Endothelial cell of umbilical vein (primary cell): ENCODE measurements around the gene RALGPS1. TPM values are rescaled to one million over a fixed set of nuclear protein-coding genes. Genes with fewer than 3 reads are reported as not detected.

ENCODE experiments used
- BruUV-seq: library from RNA; stranded (reverse); fragments of 400-500 nt; replicated peaks from 2 replicates; lab custom pipeline; 2021; lab: Mats Ljungman, UMichigan
- CTCF ChIA-PET: fragments of 300-600, 350-600 bp; sonication (Branson Sonifier 250); formaldehyde crosslinking; loops from one replicate; lab custom pipeline; 2021; ENCODE audit warnings: antibody characterized with exemption, inconsistent platforms; lab: Charles Lee
- POLR2A ChIA-PET: fragments of 300-600, 350-600 bp; sonication (Branson Sonifier 250); formaldehyde crosslinking; loops from one replicate; lab custom pipeline; 2021; ENCODE audit warnings: antibody characterized with exemption, inconsistent platforms; lab: Charles Lee
- DNase-seq: peaks from one replicate; pipeline ENCODE4 v3.0.0-alpha.2; 2011; ENCODE audit warnings: low read depth, low spot score
- FAIRE-seq: peaks from 2 replicates; lab custom pipeline; 2011; peaks lifted over from hg19 to GRCh38; lab: Jason Lieb, UNC
- H2AFZ ChIP-seq: 2 replicates; pipeline ENCODE4 v1.6.0; 2012; ENCODE audit warnings: low read depth, low read length, control low read depth, inconsistent platforms
- H3K27ac ChIP-seq: 2 replicates; pipeline ENCODE4 v1.5.1; 2011; ENCODE audit warnings: low read depth, mild to moderate bottlenecking, control low read depth, low read length, moderate library complexity; ENCODE audit not compliant: insufficient read depth
- H3K27me3 ChIP-seq, 2 experiments: 2 replicates each; pipeline versions ENCODE4 v1.6.0 to v1.6.1; 2011; ENCODE audit warnings: low read length in 2 of 2, mixed read lengths in 1 of 2; ENCODE audit not compliant: control insufficient read depth in 2 of 2, insufficient read depth in 2 of 2
- H3K36me3 ChIP-seq, 2 experiments: 2 replicates in 1 of 2; 3 replicates in 1 of 2; pipeline ENCODE4 v1.5.1; 2011; ENCODE audit warnings: low read length in 2 of 2, mild to moderate bottlenecking in 1 of 2, moderate library complexity in 1 of 2; ENCODE audit not compliant: control insufficient read depth in 2 of 2, insufficient read depth in 2 of 2; ENCODE audit errors: extremely low read depth in 1 of 2
- H3K4me1 ChIP-seq: 3 replicates; pipeline ENCODE4 v1.5.1; 2011; ENCODE audit warnings: mild to moderate bottlenecking, low read length; ENCODE audit not compliant: control insufficient read depth, insufficient read depth; ENCODE audit errors: extremely low read depth
- H3K4me2 ChIP-seq: 2 replicates; pipeline ENCODE4 v1.6.1; 2011; ENCODE audit warnings: low read length, control low read depth, mixed read lengths; ENCODE audit not compliant: insufficient read depth
- H3K4me3 ChIP-seq, 3 experiments: fragments of 200-600 bp in 1 of 3; sonication (generic), shearing (Covaris generic) in 1 of 3; replicated peaks in 1 of 3; 2 replicates each; pipeline ENCODE4 v1.5.1; 2011 to 2016; ENCODE audit warnings: control low read depth in 3 of 3, low read length in 3 of 3, mild to moderate bottlenecking in 2 of 3, inconsistent platforms in 1 of 3, low read depth in 1 of 3, moderate library complexity in 1 of 3; ENCODE audit not compliant: insufficient read depth in 1 of 3
- H3K79me2 ChIP-seq: 2 replicates; pipeline ENCODE4 v1.6.0; 2012; ENCODE audit warnings: low read length, inconsistent platforms; ENCODE audit not compliant: control insufficient read depth, insufficient read depth
- H3K9ac ChIP-seq: replicated peaks from 2 replicates; pipeline ENCODE3; 2011; ENCODE audit warnings: low read length, control low read depth; ENCODE audit not compliant: insufficient read depth; ENCODE audit errors: extremely low read depth
- H3K9me1 ChIP-seq: replicated peaks from 3 replicates; pipeline ENCODE4 v1.6.0; 2011; ENCODE audit warnings: mild to moderate bottlenecking, low read length; ENCODE audit not compliant: control insufficient read depth, insufficient read depth; ENCODE audit errors: extremely low read depth
- H3K9me3 ChIP-seq: replicated peaks from 2 replicates; pipeline ENCODE4 v1.5.1; 2012; ENCODE audit warnings: low read length, inconsistent platforms; ENCODE audit not compliant: control insufficient read depth, insufficient read depth
- H4K20me1 ChIP-seq: replicated peaks from 2 replicates; pipeline ENCODE3; 2011; ENCODE audit warnings: mild to moderate bottlenecking, low read length; ENCODE audit not compliant: control insufficient read depth, insufficient read depth; ENCODE audit errors: extremely low read depth
- EZH2 ChIP-seq: IDR thresholded peaks from 2 replicates; pipeline ENCODE4 v1.6.1; 2012; ENCODE audit warnings: borderline replicate concordance, low read depth, mild to moderate bottlenecking, moderate library complexity, low read length, inconsistent platforms; ENCODE audit not compliant: severe bottlenecking
- FOS ChIP-seq: IDR thresholded peaks from 2 replicates; pipeline ENCODE4 v1.6.1; 2011; ENCODE audit warnings: mild to moderate bottlenecking, low read length, moderate library complexity, borderline replicate concordance; ENCODE audit not compliant: insufficient read depth
- GATA2 ChIP-seq: IDR thresholded peaks from 2 replicates; pipeline ENCODE4 v1.7.0; 2011; ENCODE audit warnings: low read depth, mild to moderate bottlenecking, moderate library complexity, mixed read lengths, low read length; ENCODE audit not compliant: insufficient read length, insufficient read depth
- JUN ChIP-seq: IDR thresholded peaks from 2 replicates; pipeline ENCODE4 v1.6.1; 2011; ENCODE audit warnings: borderline replicate concordance, low read depth; ENCODE audit not compliant: insufficient read length, insufficient read depth
- MYC ChIP-seq: IDR thresholded peaks from one replicate; pipeline ENCODE4 v1.6.1; 2011; ENCODE audit warnings: mild to moderate bottlenecking, low read depth, low read length
- POLR2A ChIP-seq: IDR thresholded peaks from 2 replicates; pipeline ENCODE4 v1.6.1; 2012; ENCODE audit warnings: low read depth, mild to moderate bottlenecking, control low read depth, low read length
- POLR2AphosphoS5 ChIP-seq: IDR thresholded peaks from 2 replicates; pipeline ENCODE4 v1.6.1; 2012; ENCODE audit warnings: low read depth, mild to moderate bottlenecking, control low read depth, low read length, moderate library complexity; ENCODE audit not compliant: insufficient read depth
- dilution Hi-C: fragments of 300-500 bp; cut with MboI; formaldehyde crosslinking; loops from one replicate; pipeline ENCODE4 v1.15.0; 2019; ENCODE audit warnings: low sequenced_read_pairs; ENCODE audit not compliant: extremely low pct_ligation_motif_present
- intact Hi-C: fragments of 100-400 bp; cut with micrococcal nuclease; formaldehyde crosslinking; loops from one replicate; pipeline ENCODE4 v1.10.0; 2022
- polyA plus RNA-seq, 4 experiments: library from polyadenylated mRNA; depleted of rRNA in 3 of 4; stranded (reverse) in 3 of 4; unstranded in 1 of 4; fragments of >200 nt; gene quantifications; 2 replicates each; pipeline versions ENCODE4 v1.2.1 to v1.2.3, GENCODE V29; 2011 to 2012; ENCODE audit warnings: missing spikeins in 1 of 4
- total RNA-seq: library from RNA; stranded (reverse); gene quantifications from 2 replicates; pipeline ENCODE4 v1.2.3, GENCODE V29; 2021
- TF ChIP-seq, protein P1 (sequence below): IDR thresholded peaks from 2 replicates; pipeline ENCODE4 v1.6.1; 2011; ENCODE audit not compliant: insufficient read depth, insufficient read length
- TF ChIP-seq, protein P2 (sequence below), 2 donors: IDR thresholded peaks; 1 replicate in 1 of 2; 2 replicates in 1 of 2; pipeline ENCODE4 v1.5.1; 2011; ENCODE audit warnings: low read length in 2 of 2, mild to moderate bottlenecking in 2 of 2, moderate library complexity in 2 of 2, control low read depth in 1 of 2, inconsistent platforms in 1 of 2, low read depth in 1 of 2; ENCODE audit not compliant: insufficient read depth in 1 of 2; ENCODE audit errors: extremely low read depth in 1 of 2

Gene RALGPS1
- total and polyA plus RNA-seq, 2 donors (not counting 3 experiments of a cell fraction or from before 2014, with no cell fraction given) = 3.8 to 5.5 TPM

DNA sequence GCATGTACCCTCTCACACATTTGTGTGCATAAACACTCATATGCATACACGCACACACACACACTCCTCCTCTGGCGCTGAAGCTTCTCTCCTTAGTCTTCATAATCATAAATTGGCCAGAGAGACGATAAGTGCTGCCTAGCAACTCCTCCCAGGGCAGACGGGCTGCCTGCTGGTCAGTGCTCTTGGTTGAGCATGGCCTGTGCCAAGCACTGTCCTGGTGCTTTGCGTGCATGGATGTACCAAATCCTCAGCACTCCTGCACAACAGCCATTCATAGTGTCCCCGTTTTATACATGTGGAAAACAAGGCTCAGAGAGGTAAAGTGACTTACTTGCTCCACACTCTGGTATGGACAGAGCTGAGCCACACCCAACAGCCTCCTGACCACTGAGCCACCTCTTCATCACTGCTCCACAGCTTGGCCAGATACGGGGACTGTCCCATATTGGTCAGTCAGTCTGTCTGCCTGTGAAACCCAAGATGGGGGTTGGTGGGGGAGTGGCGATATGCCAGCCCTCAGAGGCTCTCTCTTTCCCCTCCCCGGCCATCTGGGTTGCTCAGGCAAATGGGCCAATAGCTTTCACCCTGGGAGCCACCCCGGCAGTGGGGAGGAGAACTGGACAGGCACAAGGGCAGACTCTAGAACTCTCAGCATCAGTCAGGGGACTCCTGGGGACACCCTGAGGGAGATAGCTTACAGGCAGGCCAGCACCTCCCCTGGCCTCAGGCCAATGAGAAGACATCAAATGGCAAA, 285.7 kb downstream of the RALGPS1 start:
- Histone ChIP-seq H3K4me3 (no peak overlapping the region), H3K9ac (no peak overlapping the region), H3K27ac (no peak overlapping the region), H3K36me3 (no peaks in the 10 kb centered on the region), H3K9me1 (no peaks in the 10 kb centered on the region), H3K9me3 (no peaks in the 10 kb centered on the region), H4K20me1 (no peaks in the 10 kb centered on the region), H2AFZ (no peak overlapping the region), H3K4me2 (no peak overlapping the region), H3K27me3 (peaks cover 0 to 1% of the 10 kb centered on the region in 2 experiments), H3K79me2 (no peaks in the 10 kb centered on the region), H3K4me1 (no peaks in the 10 kb centered on the region)
- intact Hi-C loops = no loop called here
- ChIA-PET CTCF (interaction anchor here (0.7 to 10.9 kb wide), 9 partner anchors 10 to 259 kb away, joined by 3 to 272 read pairs (median 4); partner anchors contain the start of gene ANGPTL2), POLR2A (interaction anchor here (0.6 kb wide), 2 partner anchors 159 to 1854 kb away, joined by 3 to 4 read pairs; no protein-coding TSS in a partner anchor)
- no TSS peak for BruUV-seq
- DNase-seq = no peak
- FAIRE-seq = no peak
- TF ChIP-seq JUN (no peak), MYC (no peak), POLR2A (no peak), POLR2AphosphoS5 (no peak), GATA2 (no peak), FOS (no peak), EZH2 (no peak)
- TF ChIP-seq, protein P1, sequence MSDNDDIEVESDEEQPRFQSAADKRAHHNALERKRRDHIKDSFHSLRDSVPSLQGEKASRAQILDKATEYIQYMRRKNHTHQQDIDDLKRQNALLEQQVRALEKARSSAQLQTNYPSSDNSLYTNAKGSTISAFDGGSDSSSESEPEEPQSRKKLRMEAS = no peak
- TF ChIP-seq, protein P2, sequence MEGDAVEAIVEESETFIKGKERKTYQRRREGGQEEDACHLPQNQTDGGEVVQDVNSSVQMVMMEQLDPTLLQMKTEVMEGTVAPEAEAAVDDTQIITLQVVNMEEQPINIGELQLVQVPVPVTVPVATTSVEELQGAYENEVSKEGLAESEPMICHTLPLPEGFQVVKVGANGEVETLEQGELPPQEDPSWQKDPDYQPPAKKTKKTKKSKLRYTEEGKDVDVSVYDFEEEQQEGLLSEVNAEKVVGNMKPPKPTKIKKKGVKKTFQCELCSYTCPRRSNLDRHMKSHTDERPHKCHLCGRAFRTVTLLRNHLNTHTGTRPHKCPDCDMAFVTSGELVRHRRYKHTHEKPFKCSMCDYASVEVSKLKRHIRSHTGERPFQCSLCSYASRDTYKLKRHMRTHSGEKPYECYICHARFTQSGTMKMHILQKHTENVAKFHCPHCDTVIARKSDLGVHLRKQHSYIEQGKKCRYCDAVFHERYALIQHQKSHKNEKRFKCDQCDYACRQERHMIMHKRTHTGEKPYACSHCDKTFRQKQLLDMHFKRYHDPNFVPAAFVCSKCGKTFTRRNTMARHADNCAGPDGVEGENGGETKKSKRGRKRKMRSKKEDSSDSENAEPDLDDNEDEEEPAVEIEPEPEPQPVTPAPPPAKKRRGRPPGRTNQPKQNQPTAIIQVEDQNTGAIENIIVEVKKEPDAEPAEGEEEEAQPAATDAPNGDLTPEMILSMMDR (IDR thresholded peaks at IDR 0.05; ENCODE audit: extremely low read depth in 1 of 2, insufficient read depth in 1 of 2, low read depth in 1 of 2, low read length in 2 of 2) = no peak
- dilution Hi-C loops = no loop called here
